GM23338 (cell line): ENCODE data around the gene KCNQ1OT1. TPM values are rescaled to one million over a fixed set of nuclear protein-coding genes. Genes with fewer than 3 reads are reported as not detected.

Experiments used
- ATAC-seq: fragments of 200-7000 bp; cut with Tn5 transposase; 3 replicates; pipeline ENCODE4 v1.9.1; 2020
- DNase-seq: peaks from one replicate; pipeline ENCODE4 v3.0.0-alpha.2; 2015; ENCODE audit warnings: low spot score
- H2AFZ ChIP-seq: fragments of 200-600 bp; sonication (generic); 2 replicates; pipeline ENCODE4 v1.8.0; 2016; ENCODE audit warnings: antibody characterized with exemption, mild to moderate bottlenecking, moderate library complexity
- H3F3A ChIP-seq: fragments of 200-600 bp; sonication (generic); replicated peaks from 2 replicates; pipeline ENCODE4 v1.8.0; 2017; ENCODE audit warnings: antibody characterized with exemption, mixed run types, low read depth
- H3K27ac ChIP-seq: fragments of 200-600 bp; sonication (generic); 2 replicates; pipeline ENCODE4 v1.6.1; 2016; ENCODE audit warnings: low read depth
- H3K27me3 ChIP-seq: fragments of 200-600 bp; sonication (generic); 2 replicates; pipeline ENCODE4 v1.8.0; 2016; ENCODE audit warnings: mild to moderate bottlenecking, mixed run types, moderate library complexity; ENCODE audit not compliant: insufficient read depth
- H3K36me3 ChIP-seq: fragments of 200-600 bp; sonication (generic); 2 replicates; pipeline ENCODE4 v1.8.0; 2016; ENCODE audit warnings: mild to moderate bottlenecking; ENCODE audit not compliant: insufficient read depth
- H3K4me1 ChIP-seq: fragments of 200-600 bp; sonication (generic); 2 replicates; pipeline ENCODE4 v1.8.0; 2016; ENCODE audit warnings: mild to moderate bottlenecking, moderate library complexity; ENCODE audit not compliant: insufficient read depth
- H3K4me2 ChIP-seq: fragments of 200-600 bp; sonication (generic); 2 replicates; pipeline ENCODE4 v1.7.1; 2017; ENCODE audit warnings: mixed run types
- H3K4me3 ChIP-seq: fragments of 200-600 bp; sonication (generic); 2 replicates; pipeline ENCODE4 v1.6.1; 2016; ENCODE audit warnings: mixed run types
- H3K79me2 ChIP-seq: fragments of 200-600 bp; sonication (generic); replicated peaks from 2 replicates; pipeline ENCODE4 v1.8.0; 2017; ENCODE audit warnings: mild to moderate bottlenecking; ENCODE audit not compliant: insufficient read depth
- H3K9me2 ChIP-seq: fragments of 200-600 bp; sonication (generic); 2 replicates; pipeline ENCODE4 v1.8.0; 2017; ENCODE audit not compliant: insufficient read depth
- H4K20me1 ChIP-seq: fragments of 200-600 bp; sonication (generic); replicated peaks from 2 replicates; pipeline ENCODE4 v1.8.0; 2017; ENCODE audit warnings: mild to moderate bottlenecking; ENCODE audit not compliant: insufficient read depth
- H3K27ac Mint-ChIP-seq: 2 replicates; pipeline ENCODE4 v1.8.0; 2020; ENCODE audit warnings: inconsistent platforms, mild to moderate bottlenecking, moderate library complexity, mixed read lengths
- H3K27me3 Mint-ChIP-seq: 3 replicates; pipeline ENCODE4 v1.8.0; 2022; ENCODE audit warnings: low read depth, mild to moderate bottlenecking, moderate library complexity, mixed read lengths, inconsistent platforms; ENCODE audit not compliant: insufficient read depth, poor library complexity
- H3K36me3 Mint-ChIP-seq: 3 replicates; pipeline ENCODE4 v1.8.0; 2021; ENCODE audit warnings: low read depth, mild to moderate bottlenecking, inconsistent platforms, moderate library complexity, mixed read lengths
- H3K4me1 Mint-ChIP-seq: 3 replicates; pipeline ENCODE4 v1.8.0; 2020; ENCODE audit warnings: mild to moderate bottlenecking, inconsistent platforms, mixed read lengths
- H3K4me3 Mint-ChIP-seq: 3 replicates; pipeline ENCODE4 v1.8.0; 2021; ENCODE audit warnings: moderate library complexity, mild to moderate bottlenecking, inconsistent platforms, mixed read lengths
- H3K9me3 Mint-ChIP-seq: 3 replicates; pipeline ENCODE4 v1.8.0; 2020; ENCODE audit warnings: moderate library complexity, mild to moderate bottlenecking, inconsistent platforms, mixed read lengths
- CREB1 ChIP-seq: fragments of 250-450 bp; sonication (Bioruptor Pico); IDR thresholded peaks from 2 replicates; pipeline ENCODE4 v1.5.0; 2020; ENCODE audit warnings: low read depth, mild to moderate bottlenecking, moderate library complexity
- EZH2 ChIP-seq: fragments of 200-600 bp; sonication (generic); IDR thresholded peaks from one replicate; pipeline ENCODE4 v1.8.0; 2017; ENCODE audit warnings: antibody characterized with exemption, mild to moderate bottlenecking, low read depth; ENCODE audit not compliant: unreplicated experiment
- EZH2phosphoT487 ChIP-seq: fragments of 200-600 bp; sonication (generic); IDR thresholded peaks from one replicate; pipeline ENCODE4 v1.8.1; 2018; ENCODE audit warnings: antibody characterized with exemption; ENCODE audit not compliant: unreplicated experiment
- JUNB ChIP-seq: IDR thresholded peaks from one replicate; pipeline ENCODE4 v1.6.1; 2016; ENCODE audit warnings: antibody characterized with exemption; ENCODE audit not compliant: unreplicated experiment
- NANOG ChIP-seq: IDR thresholded peaks from 2 replicates; pipeline ENCODE4 v1.6.1; 2016; ENCODE audit warnings: antibody characterized with exemption, borderline replicate concordance
- POLR2AphosphoS5 ChIP-seq: IDR thresholded peaks from 2 replicates; pipeline ENCODE4 v1.6.1; 2016; ENCODE audit warnings: antibody characterized with exemption, low read depth
- STAT1 ChIP-seq: IDR thresholded peaks from one replicate; pipeline ENCODE4 v1.6.1; 2016; ENCODE audit warnings: antibody characterized with exemption; ENCODE audit not compliant: unreplicated experiment
- ZNF114 ChIP-seq: fragments of 250-450 bp; sonication (Bioruptor Pico); IDR thresholded peaks from 2 replicates; pipeline ENCODE4 v1.5.0; 2020; ENCODE audit warnings: mild to moderate bottlenecking, moderate library complexity
- ZNF331 ChIP-seq: fragments of 250-450 bp; sonication (Bioruptor Pico); IDR thresholded peaks from 2 replicates; pipeline ENCODE4 v1.5.0; 2020; ENCODE audit warnings: low read depth, mild to moderate bottlenecking, moderate library complexity
- ZNF462 ChIP-seq: fragments of 250-450 bp; sonication (Bioruptor Pico); IDR thresholded peaks from 2 replicates; pipeline ENCODE4 v1.5.0; 2020; ENCODE audit warnings: mild to moderate bottlenecking, moderate library complexity
- polyA plus RNA-seq: library from polyadenylated mRNA; unstranded; fragments of >200 nt; fragmentation: Nextera tagmentation; extraction: Ambion mirVana; gene quantifications from 2 replicates; pipeline ENCODE4 v1.2.1, GENCODE V29; 2016
- total RNA-seq: library from RNA; depleted of rRNA; stranded (reverse); fragments of >200 nt; shearing (Covaris generic); gene quantifications from 2 replicates; pipeline ENCODE4 v1.2.3, GENCODE V29; 2014
- TF ChIP-seq, protein P1 (sequence below): IDR thresholded peaks from one replicate; pipeline ENCODE4 v1.6.1; 2018; ENCODE audit warnings: antibody characterized with exemption; ENCODE audit not compliant: unreplicated experiment
- TF ChIP-seq, protein P2 (sequence below): IDR thresholded peaks from 2 replicates; pipeline ENCODE4 v1.6.1; 2016; ENCODE audit warnings: antibody characterized with exemption
- TF ChIP-seq, protein P3 (sequence below), 2 experiments: fragments of 200-600 bp in 1 of 2; sonication (generic) in 1 of 2; conservative IDR thresholded peaks; 2 replicates each; pipeline versions ENCODE4 v1.5.1 to v1.6.1; 2016 to 2017; ENCODE audit warnings: antibody characterized with exemption in 2 of 2, low read depth in 2 of 2, mild to moderate bottlenecking in 2 of 2, moderate library complexity in 1 of 2

The KCNQ1OT1 gene
- total and polyA plus RNA-seq, 2 experiments from 2014 or later = 1.5 to 4.2 TPM

DNA sequence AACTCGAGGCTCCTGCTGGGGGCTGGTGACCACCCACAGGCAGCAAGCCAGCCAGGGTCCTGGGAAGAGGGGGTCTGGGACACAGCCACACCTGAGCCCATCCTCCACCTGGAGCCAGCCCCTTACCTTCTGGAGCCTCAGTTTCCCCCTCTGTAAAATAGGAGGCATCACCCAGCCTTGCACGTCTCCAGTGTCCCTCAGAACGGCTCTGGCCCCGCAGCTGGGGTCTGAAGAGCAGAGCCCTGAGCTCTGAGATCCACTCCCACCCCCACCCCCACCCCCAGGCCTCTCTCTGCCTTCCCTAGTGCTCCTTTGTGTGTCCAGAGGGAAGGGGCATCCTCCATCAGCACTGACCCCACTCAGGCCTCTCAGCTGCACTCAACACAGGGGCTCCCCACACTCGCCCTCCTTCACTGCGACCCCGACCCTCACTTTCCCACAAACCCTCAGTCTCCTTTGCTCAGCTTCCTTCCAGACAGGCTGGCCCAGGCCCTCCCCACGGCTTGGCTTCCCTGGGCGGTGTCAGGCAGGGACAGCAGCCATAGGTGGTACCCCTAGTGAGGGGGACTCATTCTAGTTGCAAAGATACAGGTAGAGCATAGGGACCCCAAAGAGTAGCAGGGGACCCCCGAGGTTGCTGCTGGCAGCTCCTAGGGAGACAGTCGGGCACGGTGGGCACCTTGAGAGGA, 33.3 kb upstream of the KCNQ1OT1 start:
- TF ChIP-seq STAT1 (no peak), ZNF114 (CRISPR knock-in tag) (no peak), POLR2AphosphoS5 (no peak), EZH2 (no peak), ZNF331 (CRISPR knock-in tag) (no peak), ZNF462 (CRISPR knock-in tag) (no peak), JUNB (no peak), NANOG (no peak), CREB1 (no peak), EZH2phosphoT487 (no peak)
- TF ChIP-seq, protein P1, sequence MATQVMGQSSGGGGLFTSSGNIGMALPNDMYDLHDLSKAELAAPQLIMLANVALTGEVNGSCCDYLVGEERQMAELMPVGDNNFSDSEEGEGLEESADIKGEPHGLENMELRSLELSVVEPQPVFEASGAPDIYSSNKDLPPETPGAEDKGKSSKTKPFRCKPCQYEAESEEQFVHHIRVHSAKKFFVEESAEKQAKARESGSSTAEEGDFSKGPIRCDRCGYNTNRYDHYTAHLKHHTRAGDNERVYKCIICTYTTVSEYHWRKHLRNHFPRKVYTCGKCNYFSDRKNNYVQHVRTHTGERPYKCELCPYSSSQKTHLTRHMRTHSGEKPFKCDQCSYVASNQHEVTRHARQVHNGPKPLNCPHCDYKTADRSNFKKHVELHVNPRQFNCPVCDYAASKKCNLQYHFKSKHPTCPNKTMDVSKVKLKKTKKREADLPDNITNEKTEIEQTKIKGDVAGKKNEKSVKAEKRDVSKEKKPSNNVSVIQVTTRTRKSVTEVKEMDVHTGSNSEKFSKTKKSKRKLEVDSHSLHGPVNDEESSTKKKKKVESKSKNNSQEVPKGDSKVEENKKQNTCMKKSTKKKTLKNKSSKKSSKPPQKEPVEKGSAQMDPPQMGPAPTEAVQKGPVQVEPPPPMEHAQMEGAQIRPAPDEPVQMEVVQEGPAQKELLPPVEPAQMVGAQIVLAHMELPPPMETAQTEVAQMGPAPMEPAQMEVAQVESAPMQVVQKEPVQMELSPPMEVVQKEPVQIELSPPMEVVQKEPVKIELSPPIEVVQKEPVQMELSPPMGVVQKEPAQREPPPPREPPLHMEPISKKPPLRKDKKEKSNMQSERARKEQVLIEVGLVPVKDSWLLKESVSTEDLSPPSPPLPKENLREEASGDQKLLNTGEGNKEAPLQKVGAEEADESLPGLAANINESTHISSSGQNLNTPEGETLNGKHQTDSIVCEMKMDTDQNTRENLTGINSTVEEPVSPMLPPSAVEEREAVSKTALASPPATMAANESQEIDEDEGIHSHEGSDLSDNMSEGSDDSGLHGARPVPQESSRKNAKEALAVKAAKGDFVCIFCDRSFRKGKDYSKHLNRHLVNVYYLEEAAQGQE = no peak
- TF ChIP-seq, protein P2, sequence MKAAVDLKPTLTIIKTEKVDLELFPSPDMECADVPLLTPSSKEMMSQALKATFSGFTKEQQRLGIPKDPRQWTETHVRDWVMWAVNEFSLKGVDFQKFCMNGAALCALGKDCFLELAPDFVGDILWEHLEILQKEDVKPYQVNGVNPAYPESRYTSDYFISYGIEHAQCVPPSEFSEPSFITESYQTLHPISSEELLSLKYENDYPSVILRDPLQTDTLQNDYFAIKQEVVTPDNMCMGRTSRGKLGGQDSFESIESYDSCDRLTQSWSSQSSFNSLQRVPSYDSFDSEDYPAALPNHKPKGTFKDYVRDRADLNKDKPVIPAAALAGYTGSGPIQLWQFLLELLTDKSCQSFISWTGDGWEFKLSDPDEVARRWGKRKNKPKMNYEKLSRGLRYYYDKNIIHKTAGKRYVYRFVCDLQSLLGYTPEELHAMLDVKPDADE = no peak
- TF ChIP-seq, protein P3, sequence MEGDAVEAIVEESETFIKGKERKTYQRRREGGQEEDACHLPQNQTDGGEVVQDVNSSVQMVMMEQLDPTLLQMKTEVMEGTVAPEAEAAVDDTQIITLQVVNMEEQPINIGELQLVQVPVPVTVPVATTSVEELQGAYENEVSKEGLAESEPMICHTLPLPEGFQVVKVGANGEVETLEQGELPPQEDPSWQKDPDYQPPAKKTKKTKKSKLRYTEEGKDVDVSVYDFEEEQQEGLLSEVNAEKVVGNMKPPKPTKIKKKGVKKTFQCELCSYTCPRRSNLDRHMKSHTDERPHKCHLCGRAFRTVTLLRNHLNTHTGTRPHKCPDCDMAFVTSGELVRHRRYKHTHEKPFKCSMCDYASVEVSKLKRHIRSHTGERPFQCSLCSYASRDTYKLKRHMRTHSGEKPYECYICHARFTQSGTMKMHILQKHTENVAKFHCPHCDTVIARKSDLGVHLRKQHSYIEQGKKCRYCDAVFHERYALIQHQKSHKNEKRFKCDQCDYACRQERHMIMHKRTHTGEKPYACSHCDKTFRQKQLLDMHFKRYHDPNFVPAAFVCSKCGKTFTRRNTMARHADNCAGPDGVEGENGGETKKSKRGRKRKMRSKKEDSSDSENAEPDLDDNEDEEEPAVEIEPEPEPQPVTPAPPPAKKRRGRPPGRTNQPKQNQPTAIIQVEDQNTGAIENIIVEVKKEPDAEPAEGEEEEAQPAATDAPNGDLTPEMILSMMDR (conservative IDR thresholded peaks at IDR 0.05; ENCODE audit: low read depth in 2 of 2) = no peak
- Mint-ChIP-seq H3K27ac (no peak overlapping the region), H3K27me3 (peaks cover 36% of the 10 kb centered on the region), H3K9me3 (no peaks in the 10 kb centered on the region), H3K36me3 (no peaks in the 10 kb centered on the region), H3K4me1 (no peaks in the 10 kb centered on the region; the same call in 2 of the 3 replicates), H3K4me3 (no peak overlapping the region)
- Histone ChIP-seq H3K9me2 (no peaks in the 10 kb centered on the region), H3K27ac (no peak overlapping the region), H3K4me2 (no peak overlapping the region), H3K79me2 (no peaks in the 10 kb centered on the region), H3K4me1 (no peaks in the 10 kb centered on the region), H3F3A (no peaks in the 10 kb centered on the region), H3K27me3 (peaks cover 9% of the 10 kb centered on the region; the same call in 1 of the 2 replicates), H2AFZ (no peak overlapping the region), H3K4me3 (no peak overlapping the region), H4K20me1 (no peaks in the 10 kb centered on the region), H3K36me3 (no peaks in the 10 kb centered on the region)
- ATAC-seq (no peak), DNase-seq (no peak)
